Measurements from ENCODE around the gene HJURP. TPM values are rescaled to one million over a fixed set of nuclear protein-coding genes. Genes with fewer than 3 reads are reported as not detected.

The HJURP gene
- polyA plus RNA-seq, 1 donor (not counting 4 experiments of a cell fraction or from before 2014, with no cell fraction given): 20.2 TPM

DNA sequence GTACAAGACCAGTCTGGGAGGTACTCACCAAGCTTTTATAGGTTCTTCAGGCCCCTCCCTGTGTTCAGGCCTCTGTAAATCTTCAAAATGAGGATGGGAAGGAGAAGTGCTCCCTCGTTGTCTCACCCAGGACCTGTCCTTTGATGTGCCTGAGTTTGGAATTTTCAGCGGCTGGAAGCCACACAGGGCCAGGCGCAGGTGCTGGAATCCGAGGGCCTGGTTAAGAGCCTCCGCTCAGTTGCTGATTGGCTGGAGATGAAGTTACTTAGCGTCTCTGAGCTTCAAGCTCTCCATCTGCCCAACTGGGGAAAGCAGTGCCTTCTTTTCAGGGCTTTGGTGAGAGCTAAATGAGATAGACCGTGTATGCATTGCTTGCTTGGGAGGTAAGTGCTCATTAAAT is 30.0 kb downstream of the HJURP start:
- no peak for TF ChIP-seq EZH2 (IDR thresholded peaks at IDR 0.05; ENCODE audit: low read length)
- TF ChIP-seq CTCF (optimal IDR thresholded peaks at IDR 0.05 in 1 of 3, IDR thresholded peaks at IDR 0.05 in 1 of 3, conservative IDR thresholded peaks at IDR 0.05 in 1 of 3; ENCODE audit: extremely low read depth in 1 of 3, insufficient read depth in 2 of 3, low read length in 3 of 3): no peak
- no peak for FAIRE-seq
- dilution Hi-C loops (cut with MboI; ENCODE audit: extremely low pct_ligation_motif_present, low sequenced_read_pairs): no loop called here

GRCh38 chr2:233823731-233824121 is 30.6 kb downstream of the HJURP start:
- TF ChIP-seq CTCF (optimal IDR thresholded peaks at IDR 0.05 in 1 of 3, IDR thresholded peaks at IDR 0.05 in 1 of 3, conservative IDR thresholded peaks at IDR 0.05 in 1 of 3; ENCODE audit: extremely low read depth in 1 of 3, insufficient read depth in 2 of 3, low read length in 3 of 3) (no peak), EZH2 (IDR thresholded peaks at IDR 0.05; ENCODE audit: low read length) (no peak)
- Histone ChIP-seq H2AFZ (ENCODE audit: control insufficient read depth, low read length) (no peak overlapping the region), H4K20me1 (ENCODE audit: control insufficient read depth, extremely low read depth, insufficient read depth, low read length) (no peaks in the 10 kb centered on the region), H3K9me3 (ENCODE audit: control insufficient read depth, low read depth, low read length) (no peaks in the 10 kb centered on the region), H3K4me1 (ENCODE audit: control insufficient read depth, extremely low read depth, insufficient read depth, low read length) (peaks cover 10% of the 10 kb centered on the region), H3K79me2 (ENCODE audit: control insufficient read depth, insufficient read depth, low read length) (no peaks in the 10 kb centered on the region), H3K27me3 (ENCODE audit: control insufficient read depth, extremely low read depth, insufficient read depth, low read length) (peaks cover 5% of the 10 kb centered on the region), H3K4me3 (ENCODE audit: control insufficient read depth in 2 of 3, extremely low read depth in 1 of 3, insufficient read depth in 2 of 3, low read depth in 1 of 3, low read length in 3 of 3) (no peak overlapping the region), H3K9me1 (ENCODE audit: control insufficient read depth, extremely low read depth, insufficient read depth, low read length) (no peaks in the 10 kb centered on the region), H3K36me3 (ENCODE audit: control insufficient read depth in 2 of 2, extremely low read depth in 1 of 2, insufficient read depth in 2 of 2, low read length in 2 of 2) (no peaks in the 10 kb centered on the region), H3K4me2 (ENCODE audit: control insufficient read depth, extremely low read depth, insufficient read depth, low read depth, low read length) (no peak overlapping the region), H3K27ac (ENCODE audit: control insufficient read depth, insufficient read depth, low read length) (no peak overlapping the region), H3K9ac (ENCODE audit: control insufficient read depth, extremely low read depth, insufficient read depth, low read length) (no peak overlapping the region)
- FAIRE-seq: no peak
- dilution Hi-C loops (cut with MboI; ENCODE audit: extremely low pct_ligation_motif_present, low sequenced_read_pairs): no loop called here
- no peak for DNase-seq (ENCODE audit: low read depth, low spot score)

More for the DNA sequence above, 30.0 kb downstream of the HJURP start:
- Histone ChIP-seq H3K36me3 (ENCODE audit: control insufficient read depth in 2 of 2, extremely low read depth in 1 of 2, insufficient read depth in 2 of 2, low read length in 2 of 2) (no peaks in the 10 kb centered on the region), H3K9me3 (ENCODE audit: control insufficient read depth, low read depth, low read length) (no peaks in the 10 kb centered on the region), H3K9me1 (ENCODE audit: control insufficient read depth, extremely low read depth, insufficient read depth, low read length) (no peaks in the 10 kb centered on the region), H3K4me1 (ENCODE audit: control insufficient read depth, extremely low read depth, insufficient read depth, low read length) (peaks cover 12% of the 10 kb centered on the region), H4K20me1 (ENCODE audit: control insufficient read depth, extremely low read depth, insufficient read depth, low read length) (no peaks in the 10 kb centered on the region), H3K27me3 (ENCODE audit: control insufficient read depth, extremely low read depth, insufficient read depth, low read length) (peaks cover under 1% of the 10 kb centered on the region), H3K4me3 (ENCODE audit: control insufficient read depth in 2 of 3, extremely low read depth in 1 of 3, insufficient read depth in 2 of 3, low read depth in 1 of 3, low read length in 3 of 3) (no peak overlapping the region), H3K9ac (ENCODE audit: control insufficient read depth, extremely low read depth, insufficient read depth, low read length) (no peak overlapping the region), H3K27ac (ENCODE audit: control insufficient read depth, insufficient read depth, low read length) (no peak overlapping the region), H3K79me2 (ENCODE audit: control insufficient read depth, insufficient read depth, low read length) (no peaks in the 10 kb centered on the region), H3K4me2 (ENCODE audit: control insufficient read depth, extremely low read depth, insufficient read depth, low read depth, low read length) (no peak overlapping the region), H2AFZ (ENCODE audit: control insufficient read depth, low read length) (no peak overlapping the region)
- DNase-seq (ENCODE audit: low read depth, low spot score): no peak

All from keratinocyte (primary cell).